GM12892 (cell line): Measurements from ENCODE around the gene SPATA25.

Source experiments
- POLR2A ChIP-seq: IDR thresholded peaks from 2 replicates; pipeline ENCODE4 v1.6.1; 2011; ENCODE audit warnings: low read depth, low read length, control low read depth
- POLR2AphosphoS5 ChIP-seq: IDR thresholded peaks from 2 replicates; pipeline ENCODE4 v1.6.1; 2011; ENCODE audit warnings: low read depth, low read length, control low read depth
- TAF1 ChIP-seq: IDR thresholded peaks from 2 replicates; pipeline ENCODE4 v1.6.1; 2011; ENCODE audit warnings: low read depth, mild to moderate bottlenecking, control low read depth, low read length, borderline replicate concordance

DNA sequence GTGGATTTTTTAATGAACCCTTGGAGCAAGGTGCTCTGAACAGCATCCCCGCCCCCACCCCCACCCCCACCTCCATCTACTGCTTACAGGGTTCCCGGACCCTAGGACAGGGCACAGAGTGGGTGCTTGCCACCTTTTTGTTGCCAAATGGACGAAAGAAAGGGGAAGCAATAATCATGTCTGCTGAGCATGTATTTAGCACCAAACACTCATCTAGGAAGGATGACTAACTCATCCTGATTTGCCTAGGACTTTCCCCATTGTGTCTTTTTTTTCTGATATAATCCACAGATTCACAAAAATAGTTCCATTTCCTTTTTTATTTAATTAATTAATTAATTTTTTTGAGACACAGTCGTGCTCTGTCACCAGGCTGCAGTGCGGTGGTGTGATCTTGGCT, 25.7 kb upstream of the SPATA25 start:
- TF ChIP-seq POLR2A (no peak), POLR2AphosphoS5 (no peak), TAF1 (no peak)
